DMS53 (cell line): ENCODE data around the gene CNFN.

Experiments
- DNase-seq: peaks from one replicate; lab custom pipeline; 2025; lab: John Stamatoyannopoulos, UW

The CNFN gene

GRCh38 chr19:42409477-42409876, 19.4 kb upstream of the CNFN start:
- DNase-seq = no peak

- no peak for DNase-seq
Measured at GRCh38 chr19:42407816-42408175, 17.7 kb upstream of the CNFN start.

- no peak for DNase-seq
Measured at GRCh38 chr19:42407085-42407815, 17.2 kb upstream of the CNFN start.

- no peak for DNase-seq
Measured at GRCh38 chr19:42406111-42406510, 16.0 kb upstream of the CNFN start.

- DNase-seq = no peak
Measured at GRCh38 chr19:42403586-42403985, 13.5 kb upstream of the CNFN start.

- peak; percentile 58 for DNase-seq
Measured at GRCh38 chr19:42402376-42403116, 12.4 kb upstream of the CNFN start.

GRCh38 chr19:42401365-42402303, 11.5 kb upstream of the CNFN start:
- DNase-seq = peak; percentile 93

- no peak for DNase-seq
Measured at GRCh38 chr19:42400404-42400803, 10.3 kb upstream of the CNFN start.

- DNase-seq = no peak
Measured at GRCh38 chr19:42397263-42398166, 7.4 kb upstream of the CNFN start.

- peak; percentile 99 for DNase-seq
Measured at GRCh38 chr19:42396381-42397262, 6.5 kb upstream of the CNFN start.

- DNase-seq = peak; percentile 51
Measured at GRCh38 chr19:42394751-42395150, 4.7 kb upstream of the CNFN start.

- no peak for DNase-seq
Measured at GRCh38 chr19:42392165-42392564, 2.1 kb upstream of the CNFN start.

- DNase-seq = no peak
Measured at GRCh38 chr19:42388851-42389489, 1.1 kb downstream of the CNFN start.

- DNase-seq = peak; percentile 94
Measured at GRCh38 chr19:42386974-42387707, 3.0 kb downstream of the CNFN start.

GRCh38 chr19:42380155-42380554, 9.9 kb downstream of the CNFN start:
- DNase-seq = peak; percentile 44

GRCh38 chr19:42378225-42379215, 11.6 kb downstream of the CNFN start:
- DNase-seq = no peak

GRCh38 chr19:42376177-42376555, 13.9 kb downstream of the CNFN start:
- DNase-seq = no peak
